HEK293 (cell line): ENCODE results near the gene PLEKHG3.

Experiments
- CTCF ChIP-seq: fragments of 450-650 bp; formaldehyde crosslinking; IDR thresholded peaks from 2 replicates; pipeline ENCODE4 v1.5.1; 2016; ENCODE audit warnings: missing biosample characterization, missing genetic modification characterization
- HOXC10 ChIP-seq: sonication (generic); formaldehyde crosslinking; IDR thresholded peaks from 2 replicates; pipeline ENCODE4 v1.8.1; 2023; ENCODE audit warnings: mild to moderate bottlenecking, missing genetic modification reagents
- PBX3 ChIP-seq: sonication (generic); formaldehyde crosslinking; IDR thresholded peaks from 2 replicates; pipeline ENCODE4 v1.8.1; 2022; ENCODE audit warnings: mild to moderate bottlenecking, moderate library complexity, missing genetic modification reagents
- PRDM4 ChIP-seq: fragments of 450-650 bp; formaldehyde crosslinking; IDR thresholded peaks from 2 replicates; pipeline ENCODE4 v1.5.1; 2017; ENCODE audit warnings: missing biosample characterization, missing genetic modification characterization
- REST ChIP-seq: fragments of 450-650 bp; formaldehyde crosslinking; IDR thresholded peaks from 2 replicates; pipeline ENCODE4 v1.5.1; 2016; ENCODE audit warnings: missing biosample characterization, missing genetic modification characterization
- ZBTB7A ChIP-seq: fragments of 450-650 bp; formaldehyde crosslinking; IDR thresholded peaks from 2 replicates; pipeline ENCODE4 v1.5.1; 2016; ENCODE audit warnings: low read depth, missing biosample characterization, missing genetic modification characterization
- ZNF174 ChIP-seq: fragments of 450-650 bp; formaldehyde crosslinking; IDR thresholded peaks from 2 replicates; pipeline ENCODE4 v1.5.0; 2017; ENCODE audit warnings: missing biosample characterization, mild to moderate bottlenecking, missing genetic modification characterization
- ZNF211 ChIP-seq: fragments of 450-650 bp; formaldehyde crosslinking; IDR thresholded peaks from 2 replicates; pipeline ENCODE4 v1.5.1; 2016; ENCODE audit warnings: low read depth, missing biosample characterization, missing genetic modification characterization
- ZNF513 ChIP-seq: fragments of 450-650 bp; IDR thresholded peaks from 2 replicates; pipeline ENCODE4 v1.5.1; 2018; ENCODE audit warnings: missing biosample characterization, missing genetic modification characterization
- ZNF707 ChIP-seq: fragments of 450-650 bp; formaldehyde crosslinking; IDR thresholded peaks from 2 replicates; pipeline ENCODE4 v1.5.1; 2016; ENCODE audit warnings: missing biosample characterization, missing genetic modification characterization

GRCh38 chr14:64695071-64695470, 9.2 kb upstream of the PLEKHG3 start:
- TF ChIP-seq ZNF211 (tag by site-specific recombination) (no peak), PRDM4 (tag by site-specific recombination) (no peak), CTCF (tag by site-specific recombination) (no peak), REST (tag by site-specific recombination) (no peak), ZNF174 (tag by site-specific recombination) (no peak), HOXC10 (CRISPR knock-in tag) (no peak), ZNF513 (no peak), ZNF707 (tag by site-specific recombination) (no peak), PBX3 (no peak), ZBTB7A (tag by site-specific recombination) (no peak)
